ENCODE results near the gene CTTN. TPM values are rescaled to one million over a fixed set of nuclear protein-coding genes. Genes with fewer than 3 reads are reported as not detected.

Gene CTTN
- total RNA-seq, 1 donor from 2014 or later, result 211 TPM

- Mint-ChIP-seq H3K27me3 (no peaks in the 10 kb centered on the region), H3K4me1 (ENCODE audit: unreplicated experiment) (peaks cover 12% of the 10 kb centered on the region), H3K9me3 (no peaks in the 10 kb centered on the region), H3K4me3 (no peak overlapping the region), H3K27ac (no peak overlapping the region), H3K36me3 (peaks cover 5% of the 10 kb centered on the region)
- TF ChIP-seq CTCF (conservative IDR thresholded peaks at IDR 0.05), result peak; percentile 54
- DNase-seq (ENCODE audit: extremely low spot score, unreplicated experiment), result no peak
Observed at GRCh38 chr11:70471254-70471653, 72.9 kb downstream of the CTTN start.

DNA sequence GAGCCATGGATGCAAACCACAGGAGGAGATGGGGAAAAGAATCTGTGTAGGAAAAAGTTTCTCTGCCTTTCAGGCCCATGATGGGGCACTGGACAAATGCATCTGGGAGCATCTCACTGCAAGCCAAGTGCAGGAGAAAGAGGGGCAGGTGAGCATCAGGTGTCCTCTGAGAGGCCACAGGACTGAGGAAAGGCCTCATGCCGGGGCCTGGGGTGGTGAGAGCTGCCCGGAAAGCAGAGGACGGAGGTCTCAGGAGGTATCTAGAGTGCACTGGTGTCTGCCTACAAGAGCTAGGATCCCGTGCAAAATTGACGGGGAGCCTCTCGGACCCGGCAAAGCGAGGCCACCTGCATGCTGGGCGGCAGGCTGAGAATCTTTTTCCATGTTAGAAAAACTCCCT lies 73.9 kb downstream of the CTTN start:
- H3K36me3 Mint-ChIP-seq, result peaks cover 5% of the 10 kb centered on the region
- no peak overlapping the region for H3K27ac Mint-ChIP-seq
- no peaks in the 10 kb centered on the region for H3K27me3 Mint-ChIP-seq
- H3K9me3 Mint-ChIP-seq, result no peaks in the 10 kb centered on the region
- H3K4me3 Mint-ChIP-seq, result no peak overlapping the region
- peaks cover 17% of the 10 kb centered on the region for H3K4me1 Mint-ChIP-seq (ENCODE audit: unreplicated experiment)
- TF ChIP-seq CTCF (conservative IDR thresholded peaks at IDR 0.05), result no peak
- no peak for DNase-seq (ENCODE audit: extremely low spot score, unreplicated experiment)

DNA sequence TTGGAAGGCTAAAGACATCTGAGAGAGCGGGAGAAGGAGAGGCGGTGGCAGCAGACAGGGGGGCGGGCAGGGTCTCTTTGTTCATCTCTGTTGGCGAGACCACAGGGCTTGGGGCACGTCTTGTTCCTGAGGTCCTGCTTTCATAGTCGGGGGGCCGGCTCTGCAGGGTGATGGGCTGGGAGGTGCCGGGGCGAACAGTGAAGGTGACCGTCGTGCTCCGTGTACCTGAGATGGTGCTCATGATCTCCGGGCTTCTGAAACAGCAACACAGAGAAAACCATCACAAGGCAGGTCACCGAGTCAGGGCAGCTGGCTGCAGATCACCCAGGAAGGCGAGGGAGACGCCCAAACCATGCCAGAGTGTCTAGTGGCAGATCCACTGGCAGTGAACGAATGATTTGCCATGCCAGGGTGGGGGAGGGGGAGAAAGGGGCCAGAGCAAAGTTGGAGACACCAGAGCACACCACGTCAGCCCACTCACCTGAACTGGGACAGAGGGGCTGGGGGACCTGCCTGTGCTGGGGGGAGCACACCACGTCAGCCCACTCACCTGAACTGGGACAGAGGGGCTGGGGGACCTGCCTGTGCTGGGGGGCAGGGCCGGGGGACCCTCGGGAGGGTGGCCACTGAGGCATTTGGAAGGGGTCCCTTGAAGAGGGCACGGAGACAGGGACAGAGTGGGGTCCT lies 75.0 kb downstream of the CTTN start:
- TF ChIP-seq CTCF (conservative IDR thresholded peaks at IDR 0.05), result no peak
- H3K4me3 Mint-ChIP-seq, result no peak overlapping the region
- H3K4me1 Mint-ChIP-seq (ENCODE audit: unreplicated experiment), result peaks cover 15% of the 10 kb centered on the region
- no peaks in the 10 kb centered on the region for H3K27me3 Mint-ChIP-seq
- H3K9me3 Mint-ChIP-seq, result no peaks in the 10 kb centered on the region
- DNase-seq (ENCODE audit: extremely low spot score, unreplicated experiment), result no peak
- peaks cover 5% of the 10 kb centered on the region for H3K36me3 Mint-ChIP-seq
- no peak overlapping the region for H3K27ac Mint-ChIP-seq

DNA sequence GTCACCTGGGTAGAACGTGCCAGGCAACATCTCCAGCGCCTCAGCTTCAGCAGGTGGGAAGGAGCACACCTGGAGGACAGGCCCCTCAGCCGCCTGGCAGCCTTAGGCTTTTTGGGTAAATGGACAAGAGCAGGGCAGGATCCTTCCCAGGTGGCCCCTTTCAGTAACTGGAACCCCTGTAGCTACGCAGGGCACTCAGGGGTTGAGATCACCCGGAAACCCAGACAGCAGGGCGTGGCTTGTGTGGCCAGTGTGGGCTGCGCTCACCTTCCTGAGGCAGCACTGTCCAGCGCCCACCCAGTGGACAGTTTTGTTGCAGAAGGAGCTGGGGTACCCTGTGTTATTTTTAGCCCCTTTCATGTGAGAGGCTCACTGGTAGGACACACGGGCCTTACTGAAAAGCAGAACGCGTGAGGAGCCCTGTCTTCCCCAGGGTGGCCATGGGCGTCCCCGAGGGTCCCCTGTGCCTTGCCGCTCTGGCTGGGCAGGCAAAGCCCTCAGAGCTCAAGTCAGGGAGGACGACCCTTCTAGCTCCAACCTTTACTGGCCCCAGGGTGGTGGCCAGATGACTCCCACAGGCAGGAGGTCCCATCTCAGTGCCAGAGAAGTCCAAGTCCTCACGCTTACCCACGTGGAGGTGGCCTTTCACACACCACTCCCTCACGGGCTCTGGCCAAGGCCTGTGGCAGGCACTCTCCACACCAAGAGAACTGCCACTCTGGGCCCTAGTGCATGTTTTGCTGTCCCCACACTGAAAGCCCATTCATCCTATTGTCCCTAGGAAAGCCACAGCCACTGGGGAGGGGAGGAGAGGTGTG lies 75.8 kb downstream of the CTTN start:
- Mint-ChIP-seq H3K27ac (no peak overlapping the region), H3K9me3 (no peaks in the 10 kb centered on the region), H3K27me3 (no peaks in the 10 kb centered on the region), H3K4me1 (ENCODE audit: unreplicated experiment) (peaks cover 15% of the 10 kb centered on the region), H3K4me3 (no peak overlapping the region), H3K36me3 (peaks cover 5% of the 10 kb centered on the region)
- TF ChIP-seq CTCF (conservative IDR thresholded peaks at IDR 0.05), result no peak
- no peak for DNase-seq (ENCODE audit: extremely low spot score, unreplicated experiment)

DNA sequence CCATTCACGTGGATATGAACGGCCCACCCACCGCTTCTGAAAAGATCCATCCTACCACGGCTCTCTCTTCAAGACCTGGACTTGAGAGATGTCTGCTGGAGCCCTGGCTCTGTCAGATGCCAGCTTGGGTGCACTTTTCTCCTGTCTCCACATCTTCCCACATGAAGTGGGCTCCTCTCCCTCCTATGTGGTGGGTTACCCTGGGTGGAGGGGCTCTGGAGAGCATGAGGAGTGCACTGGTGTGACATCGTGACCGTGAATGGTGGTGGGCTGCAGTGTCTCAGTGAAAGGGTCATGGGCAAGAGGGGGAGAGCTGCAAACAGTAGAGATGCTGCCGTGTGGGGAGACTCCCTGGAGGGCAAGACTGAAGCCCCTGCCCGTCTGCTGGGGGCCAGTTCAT lies 76.4 kb downstream of the CTTN start:
- DNase-seq (ENCODE audit: extremely low spot score, unreplicated experiment), result no peak
- Mint-ChIP-seq H3K9me3 (no peaks in the 10 kb centered on the region), H3K27me3 (no peaks in the 10 kb centered on the region), H3K27ac (no peak overlapping the region), H3K36me3 (peaks cover 5% of the 10 kb centered on the region), H3K4me1 (ENCODE audit: unreplicated experiment) (peaks cover 15% of the 10 kb centered on the region), H3K4me3 (no peak overlapping the region)
- TF ChIP-seq CTCF (conservative IDR thresholded peaks at IDR 0.05), result no peak

All from type B pancreatic cell (in vitro differentiated cells).